Measurements from ENCODE around the gene COL4A3. TPM values are rescaled to one million over a fixed set of nuclear protein-coding genes. Genes with fewer than 3 reads are reported as not detected.
"Not testable (repeated sequence)": the region's sequence is repeated elsewhere in the genome, so short reads cannot be mapped to it uniquely, and the experiment has no call there.

Gene COL4A3
- total RNA-seq, 1 donor from 2014 or later: 1.1 TPM

GRCh38 chr2:227219312-227220105 lies 55.1 kb downstream of the COL4A3 start:
- intact Hi-C loops (cut with DNase I): no loop called here
- no peaks in the 10 kb centered on the region for H3K9me3 ChIP-seq
- no peak overlapping the region for H3K27ac ChIP-seq
- no peak overlapping the region for H3K4me3 ChIP-seq
- TF ChIP-seq CTCF (IDR thresholded peaks at IDR 0.05): no peak
- H3K36me3 ChIP-seq: no peaks in the 10 kb centered on the region
- H3K27me3 ChIP-seq: no peaks in the 10 kb centered on the region
- DNase-seq (ENCODE audit: low spot score in 2 of 2): no peak
- H3K4me1 ChIP-seq: no peaks in the 10 kb centered on the region

GRCh38 chr2:227221120-227221519 lies 56.7 kb downstream of the COL4A3 start:
- Histone ChIP-seq H3K27ac (no peak overlapping the region), H3K27me3 (no peaks in the 10 kb centered on the region), H3K36me3 (no peaks in the 10 kb centered on the region), H3K4me1 (no peaks in the 10 kb centered on the region), H3K4me3 (no peak overlapping the region), H3K9me3 (no peaks in the 10 kb centered on the region)
- DNase-seq (ENCODE audit: low spot score in 2 of 2): no peak
- no peak for TF ChIP-seq CTCF (IDR thresholded peaks at IDR 0.05)
- intact Hi-C loops (cut with DNase I): no loop called here

- H3K36me3 ChIP-seq: no peaks in the 10 kb centered on the region
- intact Hi-C loops (cut with DNase I): no loop called here
- no peaks in the 10 kb centered on the region for H3K9me3 ChIP-seq
- no peaks in the 10 kb centered on the region for H3K4me1 ChIP-seq
- no peak overlapping the region for H3K27ac ChIP-seq
- no peaks in the 10 kb centered on the region for H3K27me3 ChIP-seq
- H3K4me3 ChIP-seq: no peak overlapping the region
- DNase-seq (ENCODE audit: low spot score in 2 of 2): no peak
- no peak for TF ChIP-seq CTCF (IDR thresholded peaks at IDR 0.05)
Measured at GRCh38 chr2:227222292-227222691, 57.9 kb downstream of the COL4A3 start.

- intact Hi-C loops (cut with DNase I): loop anchor here (5.0 kb wide), 1 partner anchor 38 kb away; no protein-coding TSS in a partner anchor
- H3K27ac ChIP-seq; H3K36me3 ChIP-seq; H3K4me1 ChIP-seq; DNase-seq (ENCODE audit: low spot score in 2 of 2); H3K4me3 ChIP-seq; H3K9me3 ChIP-seq; H3K27me3 ChIP-seq: not testable (repeated sequence)
Measured at GRCh38 chr2:227225641-227226040, 61.2 kb downstream of the COL4A3 start.

- Histone ChIP-seq H3K9me3 (no peaks in the 10 kb centered on the region), H3K27ac (peak overlapping the region; percentile 17 to 46), H3K4me3 (peak overlapping the region in 1 of 2 donors; percentile 40), H3K36me3 (no peaks in the 10 kb centered on the region), H3K4me1 (peaks cover 0 to 3% of the 10 kb centered on the region in 2 donors), H3K27me3 (no peaks in the 10 kb centered on the region)
- no peak for DNase-seq (ENCODE audit: low spot score in 2 of 2)
- intact Hi-C loops (cut with DNase I): loop anchor here (5.0 kb wide), 1 partner anchor 41 kb away; no protein-coding TSS in a partner anchor
- TF ChIP-seq CTCF (IDR thresholded peaks at IDR 0.05): no peak
Measured at GRCh38 chr2:227228061-227228667, 63.7 kb downstream of the COL4A3 start.

- intact Hi-C loops (cut with DNase I): no loop called here
- peaks cover 0 to 3% of the 10 kb centered on the region in 2 donors for H3K4me1 ChIP-seq
- TF ChIP-seq CTCF (IDR thresholded peaks at IDR 0.05): no peak
- no peak for DNase-seq (ENCODE audit: low spot score in 2 of 2)
- H3K27ac ChIP-seq: no peak overlapping the region
- no peak overlapping the region for H3K4me3 ChIP-seq
- no peaks in the 10 kb centered on the region for H3K9me3 ChIP-seq
- no peaks in the 10 kb centered on the region for H3K27me3 ChIP-seq
- H3K36me3 ChIP-seq: no peaks in the 10 kb centered on the region
Measured at GRCh38 chr2:227230151-227230550, 65.7 kb downstream of the COL4A3 start.
